Nephron (organoid): ENCODE results near the gene NMNAT2.

Experiments used
- H3K27ac Mint-ChIP-seq, 3 experiments: 2 replicates each; pipeline ENCODE4 v1.8.0; 2020; ENCODE audit warnings: mixed read lengths in 3 of 3, mild to moderate bottlenecking in 2 of 3, moderate library complexity in 1 of 3
- H3K27me3 Mint-ChIP-seq: 2 replicates; pipeline ENCODE4 v1.8.0; 2021; ENCODE audit warnings: low read depth, mild to moderate bottlenecking, moderate library complexity, mixed read lengths
- H3K36me3 Mint-ChIP-seq: 2 replicates; pipeline ENCODE4 v1.8.0; 2020; ENCODE audit warnings: low read depth, mixed read lengths
- H3K4me1 Mint-ChIP-seq: 2 replicates; pipeline ENCODE4 v1.8.0; 2020; ENCODE audit warnings: mixed read lengths
- H3K4me3 Mint-ChIP-seq, 3 experiments: 2 replicates each; pipeline ENCODE4 v1.8.0; 2020; ENCODE audit warnings: mild to moderate bottlenecking in 3 of 3, mixed read lengths in 3 of 3, moderate library complexity in 2 of 3
- H3K9me3 Mint-ChIP-seq: 2 replicates; pipeline ENCODE4 v1.8.0; 2020; ENCODE audit warnings: mixed read lengths
- CTCF ChIP-seq, 3 experiments: fragments of 200-600 bp; sonication (generic); IDR thresholded peaks; one replicate each; pipeline ENCODE4 v1.5.0; 2021; ENCODE audit warnings: antibody characterized with exemption in 3 of 3; ENCODE audit not compliant: unreplicated experiment in 3 of 3

Gene NMNAT2

GRCh38 chr1:183259924-183260323 lies 158.3 kb downstream of the NMNAT2 start:
- H3K27me3 Mint-ChIP-seq: no peaks in the 10 kb centered on the region
- peaks cover 3% of the 10 kb centered on the region for H3K36me3 Mint-ChIP-seq
- TF ChIP-seq CTCF (IDR thresholded peaks at IDR 0.05; ENCODE audit: unreplicated experiment in 3 of 3): no peak
- H3K4me1 Mint-ChIP-seq: peaks cover 5% of the 10 kb centered on the region
- no peak overlapping the region for H3K4me3 Mint-ChIP-seq
- no peak overlapping the region for H3K27ac Mint-ChIP-seq
- H3K9me3 Mint-ChIP-seq: peaks cover 3% of the 10 kb centered on the region

GRCh38 chr1:183255073-183255472 lies 163.1 kb downstream of the NMNAT2 start:
- no peaks in the 10 kb centered on the region for H3K27me3 Mint-ChIP-seq
- no peaks in the 10 kb centered on the region for H3K4me1 Mint-ChIP-seq
- H3K36me3 Mint-ChIP-seq: peaks cover 20% of the 10 kb centered on the region
- peaks cover 22% of the 10 kb centered on the region for H3K9me3 Mint-ChIP-seq
- no peak for TF ChIP-seq CTCF (IDR thresholded peaks at IDR 0.05; ENCODE audit: unreplicated experiment in 3 of 3)
- no peak overlapping the region for H3K4me3 Mint-ChIP-seq
- H3K27ac Mint-ChIP-seq: no peak overlapping the region

GRCh38 chr1:183251959-183252450 lies 166.2 kb downstream of the NMNAT2 start:
- TF ChIP-seq CTCF (IDR thresholded peaks at IDR 0.05; ENCODE audit: unreplicated experiment in 3 of 3): no peak
- Mint-ChIP-seq H3K36me3 (peaks cover 25% of the 10 kb centered on the region), H3K4me1 (no peaks in the 10 kb centered on the region), H3K9me3 (peaks cover 26% of the 10 kb centered on the region), H3K27ac (no peak overlapping the region), H3K4me3 (no peak overlapping the region), H3K27me3 (no peaks in the 10 kb centered on the region)

GRCh38 chr1:183251101-183251958 lies 166.8 kb downstream of the NMNAT2 start:
- no peaks in the 10 kb centered on the region for H3K27me3 Mint-ChIP-seq
- H3K27ac Mint-ChIP-seq: no peak overlapping the region
- no peak overlapping the region for H3K4me3 Mint-ChIP-seq
- H3K36me3 Mint-ChIP-seq: peaks cover 25% of the 10 kb centered on the region
- H3K9me3 Mint-ChIP-seq: peaks cover 26% of the 10 kb centered on the region
- TF ChIP-seq CTCF (IDR thresholded peaks at IDR 0.05; ENCODE audit: unreplicated experiment in 3 of 3): no peak
- H3K4me1 Mint-ChIP-seq: no peaks in the 10 kb centered on the region

- Mint-ChIP-seq H3K4me3 (no peak overlapping the region), H3K27me3 (no peaks in the 10 kb centered on the region), H3K27ac (no peak overlapping the region), H3K36me3 (peaks cover 25% of the 10 kb centered on the region), H3K9me3 (peaks cover 23% of the 10 kb centered on the region), H3K4me1 (no peaks in the 10 kb centered on the region)
- TF ChIP-seq CTCF (IDR thresholded peaks at IDR 0.05; ENCODE audit: unreplicated experiment in 3 of 3): no peak
These were observed 168.2 kb downstream of the NMNAT2 start for GRCh38 chr1:183249941-183250452.
